GM12875 (cell line): ENCODE data around the gene STPG3.

Experiments used
- H3K4me3 ChIP-seq: one replicate; pipeline ENCODE4 v1.5.1; 2011; ENCODE audit warnings: low read depth, low read length, control low read depth
- TF ChIP-seq, protein P1 (sequence below): IDR thresholded peaks from 2 replicates; pipeline ENCODE4 v1.5.1; 2011; ENCODE audit warnings: low read depth, mild to moderate bottlenecking, control low read depth, inconsistent platforms, low read length, moderate library complexity, borderline replicate concordance; ENCODE audit not compliant: insufficient read depth

Gene STPG3

DNA sequence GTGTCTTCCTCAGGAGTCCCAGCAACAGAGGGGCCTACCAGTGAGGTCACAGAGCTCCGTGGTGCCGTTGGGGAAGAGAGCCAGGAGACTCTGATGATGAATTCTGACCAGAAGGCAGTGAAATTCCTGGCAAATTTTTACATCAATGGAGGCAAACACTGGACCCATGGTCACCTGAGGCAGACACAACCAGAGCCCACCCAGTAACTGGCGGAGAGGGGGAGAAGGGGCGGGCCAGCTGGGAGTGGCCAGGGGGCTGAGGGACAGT is at the start of gene STPG3:
TSS of gene STPG3 (plus strand) at position 93 of the 268 bp plus-strand sequence. CDS start at position 94, 1 bp downstream.
- no peak within 1 kb of the TSS for H3K4me3 ChIP-seq
- TF ChIP-seq, protein P1, sequence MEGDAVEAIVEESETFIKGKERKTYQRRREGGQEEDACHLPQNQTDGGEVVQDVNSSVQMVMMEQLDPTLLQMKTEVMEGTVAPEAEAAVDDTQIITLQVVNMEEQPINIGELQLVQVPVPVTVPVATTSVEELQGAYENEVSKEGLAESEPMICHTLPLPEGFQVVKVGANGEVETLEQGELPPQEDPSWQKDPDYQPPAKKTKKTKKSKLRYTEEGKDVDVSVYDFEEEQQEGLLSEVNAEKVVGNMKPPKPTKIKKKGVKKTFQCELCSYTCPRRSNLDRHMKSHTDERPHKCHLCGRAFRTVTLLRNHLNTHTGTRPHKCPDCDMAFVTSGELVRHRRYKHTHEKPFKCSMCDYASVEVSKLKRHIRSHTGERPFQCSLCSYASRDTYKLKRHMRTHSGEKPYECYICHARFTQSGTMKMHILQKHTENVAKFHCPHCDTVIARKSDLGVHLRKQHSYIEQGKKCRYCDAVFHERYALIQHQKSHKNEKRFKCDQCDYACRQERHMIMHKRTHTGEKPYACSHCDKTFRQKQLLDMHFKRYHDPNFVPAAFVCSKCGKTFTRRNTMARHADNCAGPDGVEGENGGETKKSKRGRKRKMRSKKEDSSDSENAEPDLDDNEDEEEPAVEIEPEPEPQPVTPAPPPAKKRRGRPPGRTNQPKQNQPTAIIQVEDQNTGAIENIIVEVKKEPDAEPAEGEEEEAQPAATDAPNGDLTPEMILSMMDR, result no peak

DNA sequence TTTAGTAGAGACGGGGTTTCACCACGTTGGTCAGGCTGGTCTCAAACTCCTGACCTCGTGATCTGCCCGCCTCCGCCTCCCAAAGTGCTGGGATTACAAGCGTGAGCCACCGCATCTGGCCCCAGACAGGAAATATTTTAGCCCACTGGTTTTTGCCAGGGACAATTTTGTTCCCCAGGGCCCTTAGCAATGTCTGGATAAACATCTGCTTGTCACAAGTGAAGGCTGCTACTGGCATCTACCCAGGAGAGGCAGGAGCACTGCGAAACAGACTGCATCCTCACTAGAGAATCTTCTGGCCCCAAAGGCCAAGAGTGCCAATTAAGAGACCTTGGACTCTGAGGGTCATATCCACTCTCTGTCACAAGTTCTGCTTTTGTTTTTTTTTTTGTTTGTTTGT is 48.1 kb upstream of the STPG3 start:
- TF ChIP-seq, protein P1, result no peak
- H3K4me3 ChIP-seq, result no peak overlapping the region

DNA sequence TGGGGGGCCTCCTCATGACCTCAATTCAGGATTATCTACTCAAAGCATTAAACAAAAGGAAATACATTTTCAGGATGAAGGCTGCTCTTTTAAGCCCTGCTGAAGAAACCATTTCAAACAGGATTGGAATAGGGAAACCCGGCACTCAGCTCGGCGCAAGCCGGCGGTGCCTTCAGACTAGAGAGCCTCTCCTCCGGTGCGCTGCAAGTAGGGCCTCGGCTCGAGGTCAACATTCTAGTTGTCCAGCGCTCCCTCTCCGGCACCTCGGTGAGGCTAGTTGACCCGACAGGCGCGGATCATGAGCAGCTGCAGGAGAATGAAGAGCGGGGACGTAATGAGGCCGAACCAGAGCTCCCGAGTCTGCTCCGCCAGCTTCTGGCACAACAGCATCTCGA is 46.4 kb upstream of the STPG3 start:
- TF ChIP-seq, protein P1, result no peak
- peak overlapping the region; percentile 83 for H3K4me3 ChIP-seq

DNA sequence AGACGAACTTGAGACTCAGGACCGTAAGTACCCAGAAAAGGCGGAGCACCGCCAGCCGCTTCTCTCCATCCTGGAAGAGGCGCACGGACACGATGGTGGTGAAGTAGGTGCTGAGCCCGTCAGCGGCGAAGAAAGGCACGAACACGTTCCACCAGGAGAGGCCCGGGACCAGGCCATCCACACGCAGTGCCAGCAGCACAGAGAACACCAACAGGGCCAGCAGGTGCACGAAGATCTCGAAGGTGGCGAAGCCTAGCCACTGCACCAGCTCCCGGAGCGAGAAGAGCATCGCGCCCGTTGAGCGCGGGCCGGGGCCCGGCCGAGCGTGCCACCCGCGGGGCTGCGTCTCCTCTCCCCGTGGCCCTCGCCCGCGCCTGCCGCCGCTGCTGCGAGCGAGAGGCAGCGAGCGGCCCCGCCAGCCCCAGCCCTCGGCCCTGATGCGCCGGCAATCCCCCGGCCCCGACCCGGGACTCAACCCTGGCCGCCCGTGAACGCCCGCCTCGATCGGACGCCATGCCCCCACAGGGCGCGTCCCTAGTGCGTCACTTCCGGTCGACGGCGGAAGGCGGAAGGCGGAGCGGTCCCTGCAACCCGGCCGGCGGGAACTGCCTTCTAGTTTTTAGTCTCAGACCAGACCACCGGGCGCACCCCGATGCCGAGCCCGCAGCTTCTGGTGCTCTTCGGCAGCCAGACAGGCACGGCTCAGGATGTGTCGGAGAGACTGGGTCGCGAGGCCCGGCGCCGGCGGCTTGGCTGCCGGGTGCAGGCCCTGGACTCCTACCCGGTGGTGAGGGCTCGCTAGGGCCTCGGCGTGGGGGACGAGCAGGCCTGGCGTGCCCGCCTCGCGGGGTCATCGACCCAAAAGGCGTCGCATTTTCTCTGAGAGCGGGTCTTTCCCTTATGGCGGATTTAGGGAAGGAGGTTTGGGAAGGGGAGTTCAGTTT is 45.7 kb upstream of the STPG3 start, which contains the start of the genes NDOR1 and TMEM203:
TSS of gene NDOR1 (plus strand) at position 575 of the 944 bp plus-strand sequence. CDS start at position 653, 78 bp downstream.
TSS of gene TMEM203 (minus strand) at position 523 of the 944 bp plus-strand sequence. CDS start at position 289, 234 bp downstream.
- TF ChIP-seq, protein P1, result no peak
- peak within 1 kb of the TSS; percentile 83 for H3K4me3 ChIP-seq

DNA sequence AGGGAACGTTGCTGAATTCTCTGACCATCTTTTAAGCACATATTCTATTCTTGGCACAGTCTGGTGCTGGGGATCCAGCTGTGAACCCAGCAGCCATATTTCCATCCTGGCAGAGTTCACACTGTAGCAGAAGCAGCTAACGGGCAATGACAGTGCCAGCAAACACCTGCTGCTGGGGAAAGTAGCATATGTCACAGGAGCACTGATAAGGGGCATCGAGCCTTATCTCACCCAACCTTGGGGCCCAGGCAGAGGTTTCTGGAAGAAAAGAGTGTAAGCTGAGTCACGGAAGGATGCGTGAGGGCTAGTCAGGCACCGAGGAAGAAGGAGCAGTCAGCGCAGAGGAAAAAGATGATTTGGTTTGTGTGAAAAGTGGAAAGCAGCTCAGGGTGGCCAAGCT is 44.5 kb upstream of the STPG3 start:
- TF ChIP-seq, protein P1, result no peak
- H3K4me3 ChIP-seq, result peak overlapping the region; percentile 83

DNA sequence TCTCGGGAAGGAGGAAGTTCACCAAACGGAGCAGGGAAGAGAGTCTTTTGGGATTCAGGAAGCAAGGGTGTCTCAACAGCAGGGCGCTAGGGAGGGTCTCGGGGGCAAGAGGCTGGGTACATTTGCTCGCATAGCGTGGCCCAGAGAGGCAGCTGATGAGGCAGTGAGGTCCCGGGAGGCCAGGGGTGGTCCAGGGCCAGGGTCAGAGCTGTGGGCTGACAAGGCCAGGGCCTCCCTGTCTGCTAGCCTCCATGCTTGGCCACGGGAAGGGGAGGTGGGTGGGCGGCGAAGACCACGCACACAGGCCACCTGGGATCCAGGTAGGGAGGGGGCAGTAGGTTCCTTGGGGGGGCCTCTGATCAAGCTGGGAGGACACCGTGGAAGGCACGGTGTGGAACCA is 39.6 kb upstream of the STPG3 start:
- TF ChIP-seq, protein P1, result no peak
- no peak overlapping the region for H3K4me3 ChIP-seq

DNA sequence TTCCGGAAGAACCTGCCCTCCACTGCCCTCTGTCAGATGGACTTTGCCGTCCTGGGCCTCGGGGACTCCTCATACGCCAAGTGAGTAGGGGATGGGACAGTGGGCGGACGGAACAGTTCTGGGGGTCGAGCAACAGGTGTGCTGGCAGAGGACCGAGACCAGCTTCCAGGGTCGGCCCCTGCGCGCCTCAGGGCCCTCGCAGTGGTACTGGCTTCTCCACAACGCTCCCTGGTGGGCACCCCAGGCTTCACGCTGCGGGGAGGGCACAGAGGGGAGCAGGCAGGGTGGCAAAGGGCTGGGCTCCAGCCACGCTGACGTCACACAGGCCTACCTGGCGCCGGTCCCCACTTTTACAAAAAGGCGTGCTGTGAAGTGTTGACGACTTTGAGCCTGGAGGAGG is 38.6 kb upstream of the STPG3 start:
- TF ChIP-seq, protein P1, result no peak
- H3K4me3 ChIP-seq, result no peak overlapping the region
